Astrocyte (in vitro differentiated cells and primary cell): ENCODE data around the gene MBOAT2.

Source experiments
- EZH2 ChIP-seq: IDR thresholded peaks from 2 replicates; pipeline ENCODE4 v1.6.1; 2012; ENCODE audit warnings: mild to moderate bottlenecking, low read length, inconsistent platforms; ENCODE audit not compliant: insufficient read depth
- TF ChIP-seq, protein P1 (sequence below): IDR thresholded peaks from 2 replicates; pipeline ENCODE4 v1.5.1; 2011; ENCODE audit warnings: low read depth, mild to moderate bottlenecking, inconsistent platforms, low read length, moderate library complexity; ENCODE audit not compliant: insufficient read depth

DNA sequence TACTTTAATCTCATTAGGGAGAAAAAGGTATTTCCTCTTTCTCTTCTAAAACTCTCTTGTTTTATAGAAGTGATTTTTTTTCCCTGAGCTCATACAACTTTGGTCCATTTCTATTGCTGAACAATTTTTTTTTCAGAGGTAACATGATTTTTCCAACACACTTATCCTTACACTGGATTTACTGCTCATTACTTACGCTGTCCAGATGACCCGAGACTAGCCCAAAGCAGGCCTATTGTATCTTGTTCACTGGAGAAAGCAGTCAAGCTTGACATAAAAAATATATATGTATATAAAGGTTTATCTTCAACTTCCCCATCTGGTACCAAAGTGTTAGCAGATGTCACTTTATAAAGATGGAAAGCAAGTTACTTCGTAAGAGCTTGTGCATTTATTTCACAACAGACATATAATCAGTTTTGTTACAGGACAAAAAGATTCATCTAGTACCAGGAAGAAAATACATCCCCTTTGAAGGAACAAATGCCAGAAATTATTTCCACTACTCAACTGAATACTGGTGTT, 95.7 kb downstream of the MBOAT2 start:
- TF ChIP-seq, protein P1, sequence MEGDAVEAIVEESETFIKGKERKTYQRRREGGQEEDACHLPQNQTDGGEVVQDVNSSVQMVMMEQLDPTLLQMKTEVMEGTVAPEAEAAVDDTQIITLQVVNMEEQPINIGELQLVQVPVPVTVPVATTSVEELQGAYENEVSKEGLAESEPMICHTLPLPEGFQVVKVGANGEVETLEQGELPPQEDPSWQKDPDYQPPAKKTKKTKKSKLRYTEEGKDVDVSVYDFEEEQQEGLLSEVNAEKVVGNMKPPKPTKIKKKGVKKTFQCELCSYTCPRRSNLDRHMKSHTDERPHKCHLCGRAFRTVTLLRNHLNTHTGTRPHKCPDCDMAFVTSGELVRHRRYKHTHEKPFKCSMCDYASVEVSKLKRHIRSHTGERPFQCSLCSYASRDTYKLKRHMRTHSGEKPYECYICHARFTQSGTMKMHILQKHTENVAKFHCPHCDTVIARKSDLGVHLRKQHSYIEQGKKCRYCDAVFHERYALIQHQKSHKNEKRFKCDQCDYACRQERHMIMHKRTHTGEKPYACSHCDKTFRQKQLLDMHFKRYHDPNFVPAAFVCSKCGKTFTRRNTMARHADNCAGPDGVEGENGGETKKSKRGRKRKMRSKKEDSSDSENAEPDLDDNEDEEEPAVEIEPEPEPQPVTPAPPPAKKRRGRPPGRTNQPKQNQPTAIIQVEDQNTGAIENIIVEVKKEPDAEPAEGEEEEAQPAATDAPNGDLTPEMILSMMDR, result no peak
- TF ChIP-seq EZH2, result no peak
